ENCODE results near the gene JAM3.

- TF ChIP-seq EZH2 (IDR thresholded peaks at IDR 0.05; ENCODE audit: insufficient read depth, poor library complexity, severe bottlenecking) = no peak
- no peak for TF ChIP-seq EZH2phosphoT487 (IDR thresholded peaks at IDR 0.05; ENCODE audit: insufficient read depth, low read depth)
Measured at GRCh38 chr11:134150195-134150903, 81.5 kb downstream of the JAM3 start.
